ENCODE measurements around the gene ZNF136. TPM values are rescaled to one million over a fixed set of nuclear protein-coding genes. Genes with fewer than 3 reads are reported as not detected.

The ZNF136 gene
- total and polyA plus RNA-seq, 2 experiments from 2014 or later = 3.0 to 4.8 TPM

GRCh38 chr19:12133069-12133468 lies 29.8 kb upstream of the ZNF136 start:
- Histone ChIP-seq H3F3A (ENCODE audit: insufficient read depth) (peaks cover 5% of the 10 kb centered on the region; the same call in 1 of the 2 replicates), H3K9me3 (ENCODE audit: low read depth) (peaks cover 6% of the 10 kb centered on the region), H3K9ac (no peak overlapping the region), H3K79me2 (ENCODE audit: insufficient read depth) (peaks cover 14% of the 10 kb centered on the region), H3K4me1 (ENCODE audit: insufficient read depth) (no peaks in the 10 kb centered on the region), H4K20me1 (ENCODE audit: insufficient read depth) (no peaks in the 10 kb centered on the region), H3K27ac (no peak overlapping the region), H3K36me3 (ENCODE audit: low read depth) (peaks cover 47% of the 10 kb centered on the region), H3K4me3 (no peak overlapping the region), H3K27me3 (replicated peaks; ENCODE audit: insufficient read depth) (no peaks in the 10 kb centered on the region), H3K4me2 (ENCODE audit: unreplicated experiment) (no peak overlapping the region), H2AFZ (no peak overlapping the region), H3K9me2 (ENCODE audit: insufficient read depth) (no peaks in the 10 kb centered on the region)
- DNase-seq = peak; percentile 50
- in situ Hi-C loops (cut with MboI) = no loop called here
- TF ChIP-seq EZH2phosphoT487 (IDR thresholded peaks at IDR 0.05; ENCODE audit: insufficient read depth, low read depth) = no peak
- WGBS, 2 experiments (ENCODE audit: low coverage in 1 of 2, low lambda C conversion rate in 2 of 2, missing lambda C conversion rate in 2 of 2) = 95 to 97% methylated on average over 3 of the region's 3 CpGs

- 83 to 84% methylated on average over 7 of the region's 7 CpGs for WGBS, 2 experiments (ENCODE audit: low coverage in 1 of 2, low lambda C conversion rate in 2 of 2, missing lambda C conversion rate in 2 of 2)
- H3F3A ChIP-seq (ENCODE audit: insufficient read depth) = peaks cover 24% of the 10 kb centered on the region
- peaks cover 39% of the 10 kb centered on the region for H3K36me3 ChIP-seq (ENCODE audit: low read depth)
- no peak overlapping the region for H3K4me3 ChIP-seq
- H3K4me1 ChIP-seq (ENCODE audit: insufficient read depth) = peaks cover 14% of the 10 kb centered on the region
- TF ChIP-seq EZH2 (IDR thresholded peaks at IDR 0.05; ENCODE audit: insufficient read depth, poor library complexity, severe bottlenecking) (no peak), EZH2phosphoT487 (IDR thresholded peaks at IDR 0.05; ENCODE audit: insufficient read depth, low read depth) (no peak)
- no peak overlapping the region for H3K27ac ChIP-seq
- peaks cover 6% of the 10 kb centered on the region for H3K9me3 ChIP-seq (ENCODE audit: low read depth)
- H3K9ac ChIP-seq = no peak overlapping the region
- no peak overlapping the region for H3K4me2 ChIP-seq (ENCODE audit: unreplicated experiment)
- no peaks in the 10 kb centered on the region for H4K20me1 ChIP-seq (ENCODE audit: insufficient read depth)
- in situ Hi-C loops (cut with MboI) = no loop called here
- H3K9me2 ChIP-seq (ENCODE audit: insufficient read depth) = no peaks in the 10 kb centered on the region
- no peak overlapping the region for H2AFZ ChIP-seq
- DNase-seq = peak; percentile 35
- H3K79me2 ChIP-seq (ENCODE audit: insufficient read depth) = peaks cover 31% of the 10 kb centered on the region
- no peaks in the 10 kb centered on the region for H3K27me3 ChIP-seq (replicated peaks; ENCODE audit: insufficient read depth)
Measured at GRCh38 chr19:12137221-12137940, 25.5 kb upstream of the ZNF136 start.

GRCh38 chr19:12139269-12139668 lies 23.6 kb upstream of the ZNF136 start:
- H3K4me3 ChIP-seq = peak overlapping the region; percentile 93
- 16 to 18% methylated on average over 13 of the region's 13 CpGs for WGBS, 2 experiments (ENCODE audit: low coverage in 1 of 2, low lambda C conversion rate in 2 of 2, missing lambda C conversion rate in 2 of 2)
- peaks cover 14% of the 10 kb centered on the region for H3K4me1 ChIP-seq (ENCODE audit: insufficient read depth)
- H3F3A ChIP-seq (ENCODE audit: insufficient read depth) = peaks cover 21% of the 10 kb centered on the region
- peak overlapping the region; percentile 83 for H2AFZ ChIP-seq
- H3K9me2 ChIP-seq (ENCODE audit: insufficient read depth) = no peaks in the 10 kb centered on the region
- H3K4me2 ChIP-seq (ENCODE audit: unreplicated experiment) = peak overlapping the region; percentile 95
- H3K79me2 ChIP-seq (ENCODE audit: insufficient read depth) = peaks cover 31% of the 10 kb centered on the region
- H3K9ac ChIP-seq = peak overlapping the region; percentile 92
- DNase-seq = peak; percentile 53
- H3K27ac ChIP-seq = peak overlapping the region; percentile 84
- H3K27me3 ChIP-seq (replicated peaks; ENCODE audit: insufficient read depth) = no peaks in the 10 kb centered on the region
- H3K36me3 ChIP-seq (ENCODE audit: low read depth) = peaks cover 20% of the 10 kb centered on the region
- H4K20me1 ChIP-seq (ENCODE audit: insufficient read depth) = no peaks in the 10 kb centered on the region
- H3K9me3 ChIP-seq (ENCODE audit: low read depth) = no peaks in the 10 kb centered on the region
- TF ChIP-seq EZH2phosphoT487 (IDR thresholded peaks at IDR 0.05; ENCODE audit: insufficient read depth, low read depth) (no peak), EZH2 (IDR thresholded peaks at IDR 0.05; ENCODE audit: insufficient read depth, poor library complexity, severe bottlenecking) (no peak)
- in situ Hi-C loops (cut with MboI) = no loop called here

- Histone ChIP-seq H3K4me1 (ENCODE audit: insufficient read depth) (peaks cover 14% of the 10 kb centered on the region), H3F3A (ENCODE audit: insufficient read depth) (peaks cover 21% of the 10 kb centered on the region), H3K27ac (peak within 1 kb of the TSS; percentile 84), H3K27me3 (replicated peaks; ENCODE audit: insufficient read depth) (no peaks in the 10 kb centered on the region), H3K9ac (peak within 1 kb of the TSS; percentile 92), H2AFZ (peak within 1 kb of the TSS; percentile 83), H3K36me3 (ENCODE audit: low read depth) (peaks cover 20% of the 10 kb centered on the region), H4K20me1 (ENCODE audit: insufficient read depth) (no peaks in the 10 kb centered on the region), H3K4me2 (ENCODE audit: unreplicated experiment) (peak within 1 kb of the TSS; percentile 95), H3K79me2 (ENCODE audit: insufficient read depth) (peaks cover 31% of the 10 kb centered on the region), H3K4me3 (peak within 1 kb of the TSS; percentile 93), H3K9me3 (ENCODE audit: low read depth) (no peaks in the 10 kb centered on the region), H3K9me2 (ENCODE audit: insufficient read depth) (no peaks in the 10 kb centered on the region)
- DNase-seq = peak; percentile 99
- 1% methylated on average over 41 to 48 of the region's 49 CpGs for WGBS, 2 experiments (ENCODE audit: low coverage in 1 of 2, low lambda C conversion rate in 2 of 2, missing lambda C conversion rate in 2 of 2)
- no peak for TF ChIP-seq EZH2phosphoT487 (IDR thresholded peaks at IDR 0.05; ENCODE audit: insufficient read depth, low read depth)
- TF ChIP-seq EZH2 (IDR thresholded peaks at IDR 0.05; ENCODE audit: insufficient read depth, poor library complexity, severe bottlenecking) = no peak
- in situ Hi-C loops (cut with MboI) = no loop called here
Measured at GRCh38 chr19:12139885-12140544, 22.9 kb upstream of the ZNF136 start, which contains the start of gene ZNF20. Gene ZNF20, minus strand, starts transcription at chr19:12140350. Its CDS starts 168 bp downstream, at chr19:12140182.

Data from GM23248 (cell line).